IPS-20b (cell line): ENCODE data around the gene UTF1.
"Not testable (repeated sequence)": the region's sequence is repeated elsewhere in the genome, so short reads cannot be mapped to it uniquely, and the experiment has no call there.

Experiments used
- H3K27ac ChIP-seq: one replicate; pipeline ENCODE4 v1.5.1; 2013; ENCODE audit warnings: low read length
- H3K27me3 ChIP-seq: 2 replicates; pipeline ENCODE4 v1.6.1; 2013; ENCODE audit warnings: mild to moderate bottlenecking, low read length, inconsistent platforms; ENCODE audit not compliant: insufficient read depth
- H3K36me3 ChIP-seq: 2 replicates; pipeline ENCODE4 v1.6.1; 2013; ENCODE audit warnings: low read depth, mild to moderate bottlenecking, inconsistent platforms, low read length, moderate library complexity; ENCODE audit not compliant: insufficient read depth
- H3K4me1 ChIP-seq: 2 replicates; pipeline ENCODE4 v1.6.1; 2013; ENCODE audit warnings: mild to moderate bottlenecking, control low read depth, inconsistent platforms, low read length, moderate library complexity; ENCODE audit not compliant: insufficient read depth
- H3K4me3 ChIP-seq: 2 replicates; pipeline ENCODE4 v1.5.1; 2013; ENCODE audit warnings: mild to moderate bottlenecking, low read length, inconsistent platforms
- H3K9ac ChIP-seq: 2 replicates; pipeline ENCODE4 v1.6.1; 2013; ENCODE audit warnings: low read depth, mild to moderate bottlenecking, inconsistent platforms, low read length, moderate library complexity
- H3K9me3 ChIP-seq: 2 replicates; pipeline ENCODE4 v1.6.1; 2013; ENCODE audit warnings: mild to moderate bottlenecking, low read depth, low read length, inconsistent platforms; ENCODE audit not compliant: insufficient read depth

The UTF1 gene

GRCh38 chr10:133213641-133214467 is 16.2 kb upstream of the UTF1 start:
- Histone ChIP-seq H3K9me3 (no peaks in the 10 kb centered on the region), H3K9ac (no peak overlapping the region), H3K4me1 (no peaks in the 10 kb centered on the region), H3K36me3 (no peaks in the 10 kb centered on the region), H3K27ac (no peak overlapping the region), H3K27me3 (no peaks in the 10 kb centered on the region), H3K4me3 (no peak overlapping the region)

DNA sequence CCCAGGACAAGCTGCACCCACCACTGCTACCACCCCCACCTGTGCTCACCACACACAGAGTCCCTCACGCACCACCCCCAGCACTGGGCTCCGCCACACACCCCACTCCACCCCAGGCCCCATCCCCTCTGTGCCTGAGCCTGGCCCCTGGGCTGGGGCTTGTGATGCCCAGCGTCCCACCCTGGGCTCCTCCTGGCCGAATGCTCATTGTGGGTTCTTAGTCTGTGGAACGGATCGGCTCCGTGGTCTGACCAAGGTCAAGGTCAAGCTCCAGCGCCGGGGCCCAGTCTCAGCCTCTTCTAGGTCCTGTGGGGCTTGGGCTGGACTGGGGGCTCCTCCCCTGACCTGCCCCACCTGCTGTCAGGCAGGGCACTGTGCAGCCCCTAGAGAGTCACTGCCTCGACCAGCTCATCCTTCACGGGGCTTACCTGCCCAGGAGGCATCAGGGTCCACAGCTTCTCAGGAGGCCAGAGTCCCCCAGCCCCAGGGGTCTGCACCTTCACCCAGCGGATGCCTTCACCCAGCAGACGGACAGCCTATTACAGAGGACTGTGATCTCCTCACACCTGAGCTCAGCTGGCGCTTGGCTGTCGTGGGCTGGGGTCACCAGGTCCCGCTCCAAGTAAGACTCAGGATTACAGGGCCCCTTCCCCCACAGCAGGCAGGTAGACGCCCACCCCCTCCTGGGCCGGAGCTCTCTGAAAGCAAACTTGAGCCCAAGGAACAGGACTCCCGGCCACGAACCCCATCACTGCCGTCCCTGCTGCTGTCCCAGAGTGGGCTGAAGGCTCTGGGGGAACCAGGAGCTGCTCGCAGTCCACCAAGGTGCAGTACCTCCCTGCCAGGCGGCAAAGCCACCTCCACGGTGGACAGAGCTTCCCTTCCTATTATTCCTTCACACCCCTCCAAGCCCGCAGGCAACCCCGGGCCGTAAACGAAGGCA is 15.3 kb upstream of the UTF1 start:
- H3K36me3 ChIP-seq, result no peaks in the 10 kb centered on the region
- H3K9ac ChIP-seq, result no peak overlapping the region
- H3K27ac ChIP-seq, result no peak overlapping the region
- H3K4me1 ChIP-seq, result no peaks in the 10 kb centered on the region
- H3K4me3 ChIP-seq, result no peak overlapping the region
- no peaks in the 10 kb centered on the region for H3K27me3 ChIP-seq
- no peaks in the 10 kb centered on the region for H3K9me3 ChIP-seq

DNA sequence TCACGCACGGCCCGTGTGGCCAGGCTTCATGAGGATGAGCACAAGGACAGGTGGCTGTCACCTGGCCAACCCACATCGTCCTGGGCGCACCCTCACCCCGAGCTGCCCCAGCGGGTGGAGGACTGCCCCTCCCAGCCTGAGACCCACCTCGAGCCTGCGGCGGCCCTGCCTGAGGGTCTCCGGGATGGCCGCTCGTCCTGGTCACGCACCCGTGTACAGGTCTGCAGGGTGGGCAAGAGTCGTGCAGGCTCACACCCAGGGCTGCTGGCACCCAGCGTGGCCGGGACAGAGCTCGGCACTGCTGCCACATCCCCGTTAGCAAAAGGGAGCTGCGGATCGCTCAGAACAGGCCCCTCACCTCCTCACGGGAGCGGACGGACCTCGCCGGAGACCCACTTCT is 14.4 kb upstream of the UTF1 start:
- Histone ChIP-seq H3K27me3 (no peaks in the 10 kb centered on the region), H3K9me3 (no peaks in the 10 kb centered on the region), H3K27ac (no peak overlapping the region)

GRCh38 chr10:133216776-133217175 is 13.2 kb upstream of the UTF1 start:
- Histone ChIP-seq H3K4me3 (no peak overlapping the region), H3K4me1 (no peaks in the 10 kb centered on the region), H3K36me3 (no peaks in the 10 kb centered on the region), H3K9ac (no peak overlapping the region), H3K27ac (no peak overlapping the region), H3K27me3 (no peaks in the 10 kb centered on the region), H3K9me3 (no peaks in the 10 kb centered on the region)

More for the DNA sequence above, 14.4 kb upstream of the UTF1 start:
- Histone ChIP-seq H3K36me3 (no peaks in the 10 kb centered on the region), H3K9ac (no peak overlapping the region), H3K4me1 (no peaks in the 10 kb centered on the region), H3K4me3 (no peak overlapping the region)

DNA sequence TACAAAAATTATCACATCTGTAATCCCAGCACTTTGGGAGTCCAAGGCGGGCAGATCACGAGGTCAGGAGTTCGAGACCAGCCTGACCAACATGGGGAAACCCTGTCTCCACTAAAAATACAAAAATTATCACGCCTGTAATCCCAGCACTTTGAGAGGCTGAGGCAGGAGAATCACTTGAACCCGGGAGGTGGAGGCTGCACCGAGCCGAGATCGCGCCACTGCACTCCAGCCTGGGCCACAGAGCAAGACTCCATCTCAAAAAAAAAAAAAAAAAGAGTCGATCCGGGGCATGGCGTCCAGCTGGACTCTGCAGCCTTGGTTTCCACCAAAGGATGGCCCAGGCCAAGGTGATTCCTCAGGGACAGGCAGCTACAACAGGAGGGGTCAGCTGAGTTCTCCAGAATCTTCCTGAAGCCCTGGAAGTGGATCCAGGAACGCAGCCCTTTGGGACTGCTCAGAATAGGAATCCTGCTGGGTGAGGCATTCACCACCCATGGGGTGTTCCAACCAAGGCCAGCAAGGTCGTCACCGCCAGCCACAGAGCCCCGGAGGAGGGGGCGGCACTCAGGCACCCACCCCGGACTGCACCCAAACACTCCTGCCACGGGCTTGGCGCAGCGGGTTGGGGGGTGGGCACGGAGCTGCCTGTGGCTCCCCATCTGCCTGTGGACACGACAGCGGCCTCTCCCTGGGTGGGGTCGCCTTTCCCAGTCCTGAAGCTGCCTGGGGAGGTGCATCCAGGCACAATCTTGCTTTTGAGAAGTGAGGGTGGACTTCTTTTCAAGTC is 12.0 kb upstream of the UTF1 start:
- no peaks in the 10 kb centered on the region for H3K27me3 ChIP-seq
- no peak overlapping the region for H3K27ac ChIP-seq
- no peaks in the 10 kb centered on the region for H3K9me3 ChIP-seq
- no peak overlapping the region for H3K4me3 ChIP-seq
- no peaks in the 10 kb centered on the region for H3K36me3 ChIP-seq
- H3K9ac ChIP-seq, result no peak overlapping the region
- no peaks in the 10 kb centered on the region for H3K4me1 ChIP-seq

- H3K27ac ChIP-seq, result no peak overlapping the region
- no peak overlapping the region for H3K4me3 ChIP-seq
- H3K4me1 ChIP-seq, result no peaks in the 10 kb centered on the region
- no peaks in the 10 kb centered on the region for H3K27me3 ChIP-seq
- H3K9ac ChIP-seq, result no peak overlapping the region
- no peaks in the 10 kb centered on the region for H3K36me3 ChIP-seq
- H3K9me3 ChIP-seq, result no peaks in the 10 kb centered on the region
Measured at GRCh38 chr10:133218891-133219290, 11.1 kb upstream of the UTF1 start.

DNA sequence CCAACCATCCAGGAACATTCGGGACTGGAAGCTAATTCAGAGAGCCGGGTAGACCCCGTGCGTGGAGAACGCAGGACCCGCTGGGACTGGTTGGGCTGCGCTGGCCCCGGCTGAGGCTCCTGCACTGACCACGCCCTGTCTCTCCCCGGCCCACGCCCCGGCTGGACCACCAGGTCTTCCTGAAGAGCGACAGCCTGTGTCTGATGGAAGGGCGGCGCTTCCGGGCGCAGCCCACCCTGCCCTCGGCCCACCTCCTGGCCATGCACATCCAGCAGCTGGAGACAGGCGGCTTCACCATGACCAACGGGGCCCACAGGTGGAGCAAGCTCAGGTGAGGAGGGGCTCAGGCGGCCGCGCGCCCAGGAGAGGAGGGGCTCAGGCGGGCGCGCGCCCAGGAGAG is 10.2 kb upstream of the UTF1 start:
- H3K4me3 ChIP-seq, result peak overlapping the region; percentile 42; the same call in 1 of the 2 replicates

GRCh38 chr10:133221331-133221730 is 8.7 kb upstream of the UTF1 start:
- Histone ChIP-seq H3K4me3 (no peak overlapping the region), H3K36me3 (no peaks in the 10 kb centered on the region), H3K9ac (no peak overlapping the region), H3K27ac (no peak overlapping the region), H3K27me3 (no peaks in the 10 kb centered on the region; the same call in 1 of the 2 replicates), H3K4me1 (no peaks in the 10 kb centered on the region), H3K9me3 (no peaks in the 10 kb centered on the region)

More for the DNA sequence above, 10.2 kb upstream of the UTF1 start:
- no peak overlapping the region for H3K27ac ChIP-seq
- no peaks in the 10 kb centered on the region for H3K9me3 ChIP-seq
- H3K27me3 ChIP-seq, result no peaks in the 10 kb centered on the region
- H3K4me1 ChIP-seq, result no peaks in the 10 kb centered on the region
- no peaks in the 10 kb centered on the region for H3K36me3 ChIP-seq
- no peak overlapping the region for H3K9ac ChIP-seq

DNA sequence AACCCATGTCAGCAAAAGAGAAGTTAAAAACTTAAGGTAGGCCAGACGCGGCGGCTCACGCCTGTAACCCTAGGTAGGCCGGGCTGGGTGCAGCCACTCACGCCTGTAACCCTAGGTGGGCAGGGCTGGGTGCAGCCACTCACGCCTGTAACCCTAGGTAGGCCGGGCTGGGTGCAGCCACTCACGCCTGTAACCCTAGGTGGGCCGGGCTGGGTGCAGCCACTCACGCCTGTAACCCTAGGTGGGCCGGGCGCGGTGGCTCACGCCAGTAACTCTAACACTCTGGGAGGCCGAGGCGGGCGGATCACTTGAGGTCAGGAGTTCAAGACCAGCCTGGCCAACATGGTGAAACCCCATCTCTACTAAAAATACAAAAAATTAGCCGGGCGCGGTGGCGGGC is 8.3 kb upstream of the UTF1 start:
- not testable (repeated sequence) for H3K27me3 ChIP-seq

DNA sequence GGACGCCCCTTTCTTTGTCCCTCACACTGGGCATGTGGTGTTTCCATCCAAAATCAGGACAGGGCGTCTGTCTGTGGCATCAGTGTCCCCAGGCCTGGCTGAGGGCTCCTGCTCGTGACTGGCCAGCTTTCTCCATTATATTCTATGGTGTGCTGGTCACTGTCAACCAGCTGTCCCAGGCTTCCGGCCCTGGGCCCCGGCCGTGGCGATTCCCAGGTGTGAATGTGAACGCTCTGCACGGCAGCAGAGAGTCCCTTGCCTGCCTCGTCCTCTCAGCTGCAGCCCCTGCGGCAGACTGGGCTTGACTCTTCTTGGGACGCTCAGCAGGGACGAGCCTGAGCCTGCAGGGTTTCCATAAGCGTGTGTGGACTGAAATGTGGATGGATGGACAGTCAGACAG is 5.9 kb upstream of the UTF1 start:
- H3K9ac ChIP-seq, result no peak overlapping the region
- peaks cover 24% of the 10 kb centered on the region for H3K27me3 ChIP-seq
- H3K36me3 ChIP-seq, result no peaks in the 10 kb centered on the region
- H3K4me3 ChIP-seq, result no peak overlapping the region
- H3K27ac ChIP-seq, result no peak overlapping the region
- H3K4me1 ChIP-seq, result no peaks in the 10 kb centered on the region
- no peaks in the 10 kb centered on the region for H3K9me3 ChIP-seq

More for the DNA sequence above, 8.3 kb upstream of the UTF1 start:
- not testable (repeated sequence) for H3K4me1 ChIP-seq, H3K27ac ChIP-seq, H3K36me3 ChIP-seq, H3K9me3 ChIP-seq, H3K9ac ChIP-seq, H3K4me3 ChIP-seq

GRCh38 chr10:133224756-133225372 is 5.2 kb upstream of the UTF1 start:
- Histone ChIP-seq H3K27me3 (peaks cover 32% of the 10 kb centered on the region), H3K36me3 (no peaks in the 10 kb centered on the region), H3K4me1 (no peaks in the 10 kb centered on the region), H3K9ac (no peak overlapping the region; the same call in 1 of the 2 replicates), H3K4me3 (no peak overlapping the region), H3K27ac (no peak overlapping the region), H3K9me3 (no peaks in the 10 kb centered on the region)
